Stimulated activated CD8-positive, alpha-beta memory T cell treated with anti-CD3 and anti-CD28 coated beads, Interleukin-15, amount 100 ng/mL, for 48 hours (primary cell): ENCODE results near the gene NMRK2.
"Not testable (repeated sequence)": the region's sequence is repeated elsewhere in the genome, so short reads cannot be mapped to it uniquely, and the experiment has no call there.

Experiments
- DNase-seq, 2 donors: peaks; one replicate each; pipeline ENCODE4 v3.0.0-alpha.2; 2020; ENCODE audit warnings: low read depth in 2 of 2

Gene NMRK2

GRCh38 chr19:3936506-3937442 is 3.9 kb downstream of the NMRK2 start:
- DNase-seq, result no peak

GRCh38 chr19:3938300-3938950 is 5.6 kb downstream of the NMRK2 start:
- not testable (repeated sequence) for DNase-seq

DNA sequence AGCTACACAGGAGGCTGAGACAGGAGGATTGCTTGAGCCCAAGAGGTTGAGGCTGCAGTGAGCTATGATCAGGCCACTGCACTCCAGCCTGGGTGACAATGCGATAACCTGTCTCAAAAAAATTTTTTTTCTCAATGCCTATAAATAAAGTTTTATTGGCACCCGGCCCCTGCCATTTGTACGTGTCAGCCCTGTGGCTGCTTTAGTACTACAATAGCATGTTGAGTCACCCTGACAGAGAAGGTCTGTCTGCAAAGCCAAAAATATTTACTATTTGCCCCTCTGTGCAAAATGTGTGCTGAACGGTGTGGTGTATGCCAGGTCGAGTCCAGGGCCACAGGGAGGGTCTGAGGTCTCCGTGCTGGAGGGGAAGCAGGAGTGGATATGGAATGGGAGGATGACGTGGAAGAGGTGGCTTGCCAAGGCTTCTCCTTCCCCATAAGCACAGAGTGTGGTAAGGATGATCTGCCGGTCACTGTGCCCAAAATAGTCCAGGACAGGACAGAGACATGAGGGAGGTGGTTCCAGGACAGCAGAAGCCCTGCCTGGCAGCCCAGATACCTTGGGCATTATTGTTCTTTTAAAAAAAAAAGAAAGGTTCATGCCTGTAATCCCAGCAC is 10.0 kb downstream of the NMRK2 start:
- DNase-seq, result no peak

- no peak for DNase-seq
Observed at GRCh38 chr19:3944018-3944721, 11.3 kb downstream of the NMRK2 start.

DNA sequence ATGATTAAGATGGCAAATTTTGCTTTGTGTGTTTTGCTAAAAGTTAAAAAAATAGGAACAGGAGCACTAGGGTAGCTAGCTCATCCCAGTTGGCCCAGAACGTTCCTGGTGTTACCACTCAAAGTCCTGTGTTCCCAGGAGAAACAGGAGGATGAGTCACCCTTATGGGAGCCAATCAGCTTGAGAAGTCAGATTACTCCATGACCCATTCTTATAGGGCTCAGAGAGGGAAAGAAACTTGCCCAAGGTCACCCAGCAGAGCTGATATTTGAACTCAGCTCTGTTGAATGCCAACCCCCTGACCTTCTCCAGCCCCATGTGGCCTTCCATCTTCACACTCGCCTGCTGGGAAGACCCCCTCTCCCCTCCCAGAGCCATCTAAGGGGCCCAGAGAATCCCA is 13.0 kb downstream of the NMRK2 start:
- DNase-seq, result no peak

DNA sequence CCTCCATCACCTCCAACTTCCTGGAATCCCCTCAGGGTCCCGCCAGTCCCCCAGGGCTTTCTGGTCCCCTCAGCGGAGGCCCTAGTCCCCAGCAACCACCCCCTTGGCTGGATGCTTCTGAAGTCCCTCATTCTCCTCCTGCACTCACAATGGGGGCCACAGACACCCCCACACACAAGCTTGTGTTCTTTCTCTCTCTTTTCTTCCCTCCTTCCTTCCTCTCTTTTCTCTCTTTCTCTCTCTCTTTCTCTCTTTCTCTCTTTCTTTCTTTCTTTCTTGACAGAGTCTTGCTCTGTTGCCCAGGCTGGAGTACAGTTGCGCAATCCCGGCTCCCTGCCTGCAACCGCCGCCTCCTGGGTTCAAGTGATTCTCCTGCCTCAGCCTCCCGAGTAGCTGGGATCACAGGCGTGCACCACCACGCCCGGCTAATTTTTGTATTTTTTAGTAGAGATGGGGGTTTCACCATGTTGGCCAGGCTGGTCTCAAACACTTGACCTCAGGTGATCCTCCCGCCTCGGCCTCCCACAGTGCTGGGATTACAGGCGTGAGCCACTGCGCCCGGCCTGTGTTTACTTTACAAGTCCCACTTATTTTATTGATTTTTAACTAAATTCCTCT is 14.6 kb downstream of the NMRK2 start:
- DNase-seq, result not testable (repeated sequence)

DNA sequence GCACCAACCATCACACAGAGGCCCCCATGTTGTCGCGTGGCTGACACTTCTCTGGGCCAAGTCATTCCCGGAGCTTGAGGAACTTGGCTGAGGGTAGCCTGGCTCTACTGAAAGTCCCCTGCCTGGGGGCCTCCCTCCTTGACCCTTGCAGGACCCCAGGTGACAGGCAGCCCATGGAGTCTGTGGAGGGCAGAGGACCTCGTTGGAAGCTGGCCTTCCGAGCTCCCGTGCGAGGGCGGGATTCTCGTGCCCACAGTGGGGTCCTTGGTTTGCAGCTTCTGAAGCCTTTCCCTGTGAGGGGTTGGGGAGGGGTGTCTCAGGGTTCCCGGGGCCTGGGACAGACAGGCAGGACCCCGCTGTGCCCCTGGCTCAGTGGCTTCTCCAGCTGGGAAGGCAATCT is 16.4 kb downstream of the NMRK2 start:
- no peak for DNase-seq

GRCh38 chr19:3949997-3950859 is 17.4 kb downstream of the NMRK2 start:
- no peak for DNase-seq

DNA sequence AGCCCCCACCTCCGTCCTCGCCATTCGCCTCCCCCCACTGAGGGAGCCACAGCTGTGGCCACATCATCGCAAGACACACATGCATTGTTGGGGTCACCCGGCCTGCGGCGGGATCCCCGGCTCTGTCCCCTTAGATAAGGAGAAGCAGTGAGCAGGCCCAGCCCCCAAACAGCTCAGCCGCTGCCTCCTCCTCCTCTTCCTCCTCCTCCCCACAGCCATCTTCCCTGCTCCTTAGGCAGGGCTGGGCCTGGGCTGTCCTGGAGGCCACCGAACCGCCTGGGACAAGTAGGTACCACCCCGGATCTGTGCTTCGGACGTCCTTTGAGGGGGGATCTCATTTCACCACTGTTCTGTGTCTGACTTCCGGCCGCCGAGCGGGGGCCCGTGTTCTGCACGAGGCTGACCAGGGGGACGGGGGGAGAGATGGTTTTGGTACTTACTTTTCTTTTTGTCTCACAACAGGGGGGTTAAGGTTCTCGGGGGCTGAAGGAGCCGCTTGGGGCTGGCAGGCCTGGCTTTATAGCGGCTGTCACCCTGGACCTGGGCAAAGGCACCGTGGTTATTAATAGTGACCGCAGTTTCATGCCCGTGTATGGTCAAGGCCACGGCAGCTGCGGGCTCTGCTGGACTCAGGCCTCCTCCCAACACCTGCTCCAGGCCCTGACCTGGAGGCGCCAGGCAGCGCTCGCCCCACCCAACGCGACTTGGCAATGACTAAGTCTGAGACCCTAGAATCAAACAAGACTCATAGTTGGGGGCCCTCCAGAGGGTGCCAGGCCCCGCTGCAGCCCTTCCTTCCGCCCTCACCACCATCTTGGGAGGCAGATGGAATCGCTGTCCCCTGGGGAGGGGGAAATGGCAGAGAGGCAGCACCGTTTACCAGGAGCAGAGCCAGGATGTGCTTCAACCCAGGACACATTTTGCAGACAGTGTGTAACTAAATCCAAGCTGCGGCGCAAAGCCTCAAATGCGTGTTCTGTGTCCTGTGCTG is 18.3 kb downstream of the NMRK2 start:
- DNase-seq, result no peak

DNA sequence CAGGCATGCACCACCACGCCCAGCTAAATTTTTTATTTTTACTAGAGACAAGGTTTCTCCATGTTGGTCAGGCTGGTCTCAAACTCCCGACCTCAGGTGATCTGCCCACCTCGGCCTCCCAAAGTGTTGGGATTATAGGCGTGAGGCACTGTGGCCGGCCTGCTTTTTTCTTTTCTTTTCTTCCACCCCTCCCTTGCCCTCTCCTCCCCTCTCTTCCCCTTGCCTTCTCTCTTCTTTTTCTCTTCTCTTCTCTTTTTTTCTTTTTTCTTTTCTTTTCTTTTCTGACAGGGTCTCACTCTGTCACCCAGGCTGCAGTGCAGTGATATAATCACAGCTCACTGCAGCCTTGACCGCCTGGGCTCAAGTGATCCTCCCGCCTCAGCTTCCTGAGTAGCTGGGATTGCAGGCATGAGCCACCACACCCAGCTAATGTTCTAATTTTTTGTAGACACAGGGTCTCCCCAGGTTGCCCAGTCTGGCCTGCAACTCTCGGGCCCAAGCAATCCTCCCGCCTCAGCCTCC is 19.9 kb downstream of the NMRK2 start:
- not testable (repeated sequence) for DNase-seq

GRCh38 chr19:3954107-3954506 is 21.2 kb downstream of the NMRK2 start:
- no peak for DNase-seq

- DNase-seq, result not testable (repeated sequence)
Observed at GRCh38 chr19:3955276-3955675, 22.4 kb downstream of the NMRK2 start.

GRCh38 chr19:3955688-3956087 is 22.8 kb downstream of the NMRK2 start:
- DNase-seq, result no peak

- no peak for DNase-seq
Observed at GRCh38 chr19:3958836-3959765, 26.2 kb downstream of the NMRK2 start.

GRCh38 chr19:3959766-3960131 is 26.9 kb downstream of the NMRK2 start:
- DNase-seq, result no peak

GRCh38 chr19:3961007-3961406 is 28.1 kb downstream of the NMRK2 start:
- no peak for DNase-seq

- no peak for DNase-seq
Observed at GRCh38 chr19:3963458-3964255, 30.8 kb downstream of the NMRK2 start.
